Ascending aorta (tissue), 2 donors: ENCODE data around the gene INO80B. TPM values are rescaled to one million over a fixed set of nuclear protein-coding genes. Genes with fewer than 3 reads are reported as not detected.
"Not testable (repeated sequence)": the region's sequence is repeated elsewhere in the genome, so short reads cannot be mapped to it uniquely, and the experiment has no call there.

ENCODE experiments used
- DNase-seq, 2 donors: peaks; one replicate each; pipeline ENCODE4 v3.0.0-alpha.2; 2019; ENCODE audit warnings: low spot score in 2 of 2
- H3K27ac ChIP-seq, 2 donors: fragments of 200-600 bp; sonication (generic); one replicate each; pipeline ENCODE4 v1.5.1; 2016 to 2017; ENCODE audit warnings: mild to moderate bottlenecking in 1 of 2
- H3K27me3 ChIP-seq: fragments of 200-600 bp; sonication (generic); one replicate; pipeline ENCODE4 v1.5.1; 2017
- H3K36me3 ChIP-seq, 2 donors: fragments of 200-600 bp; sonication (generic); one replicate each; pipeline ENCODE4 v1.5.1; 2016
- H3K4me1 ChIP-seq, 2 donors: fragments of 200-600 bp; sonication (generic); one replicate each; pipeline ENCODE4 v1.5.1; 2016 to 2017; ENCODE audit warnings: mild to moderate bottlenecking in 1 of 2
- H3K4me3 ChIP-seq, 2 donors: fragments of 200-600 bp; sonication (generic); one replicate each; pipeline ENCODE4 v1.5.1; 2016 to 2017; ENCODE audit warnings: mild to moderate bottlenecking in 1 of 2
- H3K9me3 ChIP-seq, 2 donors: fragments of 200-600 bp; sonication (generic); one replicate each; pipeline ENCODE4 v1.5.1; 2016
- CTCF ChIP-seq, 3 experiments: fragments of 200-600 bp in 2 of 3; fragments of 450-650 bp in 1 of 3; sonication (generic) in 2 of 3; IDR thresholded peaks; one replicate each; pipeline ENCODE4 v1.5.1; 2016 to 2019; ENCODE audit warnings: antibody characterized with exemption in 3 of 3, mild to moderate bottlenecking in 1 of 3, moderate library complexity in 1 of 3
- intact Hi-C: fragments of 100-400 bp; cut with DNase I; formaldehyde crosslinking; loops from one replicate; pipeline ENCODE4 v1.15.1; 2023
- total RNA-seq: library from RNA; depleted of rRNA; stranded (reverse); fragments of >200 nt; gene quantifications from one replicate; pipeline ENCODE4 v1.1.0, GENCODE V29; 2016

INO80B gene
- total RNA-seq, 1 donor from 2014 or later: 79.4 TPM

- Histone ChIP-seq H3K27me3 (no peaks in the 10 kb centered on the region), H3K9me3 (no peaks in the 10 kb centered on the region), H3K27ac (no peak overlapping the region), H3K4me1 (peaks cover 5 to 12% of the 10 kb centered on the region in 2 donors), H3K4me3 (peak overlapping the region in 1 of 2 donors; percentile 25), H3K36me3 (no peaks in the 10 kb centered on the region)
- no peak for DNase-seq
- no peak for TF ChIP-seq CTCF (IDR thresholded peaks at IDR 0.05)
- intact Hi-C loops: no loop called here
Measured at GRCh38 chr2:74418312-74418711, 36.6 kb upstream of the INO80B start.

- Histone ChIP-seq H3K27me3 (no peaks in the 10 kb centered on the region), H3K4me3 (no peak overlapping the region), H3K36me3 (no peaks in the 10 kb centered on the region), H3K9me3 (no peaks in the 10 kb centered on the region), H3K27ac (no peak overlapping the region), H3K4me1 (peaks cover 5 to 12% of the 10 kb centered on the region in 2 donors)
- no peak for DNase-seq
- no peak for TF ChIP-seq CTCF (IDR thresholded peaks at IDR 0.05)
- intact Hi-C loops: no loop called here
Measured at GRCh38 chr2:74419345-74419744, 35.5 kb upstream of the INO80B start.

GRCh38 chr2:74420006-74420405 lies 34.9 kb upstream of the INO80B start:
- H3K9me3 ChIP-seq: no peaks in the 10 kb centered on the region
- H3K4me1 ChIP-seq: peaks cover 5 to 8% of the 10 kb centered on the region in 2 donors
- no peak overlapping the region for H3K4me3 ChIP-seq
- intact Hi-C loops: no loop called here
- H3K27me3 ChIP-seq: no peaks in the 10 kb centered on the region
- DNase-seq: no peak
- no peaks in the 10 kb centered on the region for H3K36me3 ChIP-seq
- TF ChIP-seq CTCF (IDR thresholded peaks at IDR 0.05): no peak
- no peak overlapping the region for H3K27ac ChIP-seq

GRCh38 chr2:74420443-74421103 lies 34.3 kb upstream of the INO80B start:
- H3K4me3 ChIP-seq: peak overlapping the region; percentile 64 to 85
- DNase-seq, H3K4me1 ChIP-seq, H3K27me3 ChIP-seq, H3K9me3 ChIP-seq, H3K36me3 ChIP-seq, H3K27ac ChIP-seq: not testable (repeated sequence)
- intact Hi-C loops: loop anchor here (1.0 kb wide), 2 partner anchors 20 to 35 kb away; partner anchors contain the start of gene INO80B

GRCh38 chr2:74421221-74421870 lies 33.5 kb upstream of the INO80B start, which contains the start of the genes C2orf81 and WDR54:
Gene C2orf81 (minus strand): TSS chr2:74421619. CDS start chr2:74421560, 59 bp downstream.
Gene WDR54 (plus strand): TSS chr2:74421730. CDS start chr2:74422154, 424 bp downstream.
- no peak for TF ChIP-seq CTCF (IDR thresholded peaks at IDR 0.05)
- peaks cover 3 to 5% of the 10 kb centered on the region in 2 donors for H3K4me1 ChIP-seq
- peak within 1 kb of the TSS; percentile 64 to 85 for H3K4me3 ChIP-seq
- peak; percentile 53 to 93 for DNase-seq
- peaks cover 5 to 6% of the 10 kb centered on the region in 2 donors for H3K36me3 ChIP-seq
- intact Hi-C loops: loop anchor here (1.0 kb wide), 2 partner anchors 19 to 34 kb away; partner anchors contain the start of gene INO80B
- no peaks in the 10 kb centered on the region for H3K9me3 ChIP-seq
- no peaks in the 10 kb centered on the region for H3K27me3 ChIP-seq
- peak within 1 kb of the TSS; percentile 32 to 63 for H3K27ac ChIP-seq
